ENCODE data around the gene SCAF1.
A peak's percentile ranks its signal among the peaks of the same experiment; 100 is the strongest.

Gene SCAF1

DNA sequence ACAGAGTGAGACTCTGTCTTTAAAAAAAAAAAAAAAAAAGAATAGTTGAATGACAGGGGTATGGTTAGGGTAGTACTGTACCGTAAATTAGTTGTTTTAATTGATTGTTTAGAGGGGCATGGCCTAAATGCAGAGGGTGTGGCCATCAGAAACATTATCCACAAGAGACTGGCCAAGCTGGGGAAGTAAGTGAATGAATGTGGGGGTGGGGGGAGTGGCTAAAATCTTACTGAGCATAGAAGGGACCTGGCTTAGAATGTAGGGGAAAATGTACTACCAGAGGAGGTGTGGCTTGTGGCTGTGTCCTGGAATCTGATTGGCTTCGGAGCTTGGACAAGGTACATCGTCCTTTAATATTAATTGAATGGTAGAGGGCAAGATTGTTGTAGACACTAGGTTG, 27.5 kb downstream of the SCAF1 start:
- no peak for DNase-seq

DNA sequence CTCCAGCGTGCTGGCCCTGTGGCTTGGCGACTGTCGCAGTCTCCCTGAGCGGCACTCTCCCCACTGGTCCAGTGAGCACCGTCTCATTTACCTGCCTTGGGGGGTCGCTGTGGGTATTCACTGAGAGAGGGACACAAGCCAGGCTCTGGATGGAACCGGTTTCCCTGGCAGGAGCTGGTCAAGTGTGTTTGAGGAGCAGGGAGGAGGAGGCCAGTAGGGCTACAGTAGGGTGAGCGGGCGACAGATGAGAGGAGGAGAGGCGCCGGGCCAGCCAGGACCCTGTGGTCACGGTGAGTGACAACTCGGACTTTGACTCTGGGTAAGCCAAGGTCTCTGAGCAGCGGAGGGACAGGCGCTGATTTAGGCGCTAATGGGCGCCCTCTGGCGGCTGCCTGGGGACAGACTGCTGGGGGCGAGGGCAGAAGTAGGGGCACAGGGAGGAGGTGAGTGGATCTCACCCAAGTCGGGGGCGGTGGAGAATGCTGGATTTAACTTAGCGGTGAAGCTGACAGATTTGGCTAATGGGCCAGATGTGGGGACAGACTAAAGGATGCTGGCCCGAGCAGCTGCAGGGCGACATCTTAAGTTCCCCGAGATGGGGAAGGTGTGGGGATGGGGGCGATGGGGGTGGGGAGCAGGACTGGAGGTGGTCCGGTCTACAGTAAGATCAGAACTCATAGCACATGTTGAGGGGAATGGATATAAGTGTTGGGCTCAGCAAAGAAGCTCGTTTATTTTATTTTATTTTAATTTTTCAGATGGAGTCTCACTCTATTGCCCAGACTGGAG, 30.3 kb downstream of the SCAF1 start:
- peak; percentile 66 for DNase-seq

DNA sequence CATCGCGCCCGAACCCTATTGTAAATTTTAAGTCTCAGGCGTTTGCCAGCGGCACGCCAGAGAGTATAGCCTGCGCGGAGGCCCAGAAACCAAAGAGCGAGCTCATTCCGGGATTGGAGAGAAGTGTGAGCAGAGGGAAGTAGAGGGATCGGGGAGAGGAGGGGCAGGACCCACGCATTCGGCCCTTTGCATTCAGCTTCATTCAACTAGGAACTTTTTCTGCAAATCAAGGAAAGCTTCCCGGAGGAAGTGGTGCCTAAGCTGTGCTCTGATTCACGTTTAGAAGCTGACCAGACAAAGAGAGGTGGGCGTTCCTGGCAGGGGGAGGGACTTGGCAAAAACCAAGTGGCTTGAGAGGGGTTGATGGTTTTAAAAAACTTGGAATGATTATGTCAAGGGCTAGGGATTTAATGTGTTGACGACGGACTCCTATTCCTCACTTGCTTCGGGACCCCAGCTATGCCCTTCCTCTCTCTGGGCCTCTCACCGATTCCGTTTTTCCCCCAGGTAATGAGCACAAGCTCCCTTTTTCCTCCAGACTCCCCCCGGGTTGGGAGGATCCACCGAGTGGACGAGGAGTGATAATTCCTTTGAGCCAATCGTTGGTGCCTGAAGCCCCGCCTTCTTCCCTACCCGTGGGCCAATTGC, 34.3 kb downstream of the SCAF1 start:
- DNase-seq, result peak; percentile 92

GRCh38 chr19:49676784-49677230, 34.8 kb downstream of the SCAF1 start:
- peak; percentile 100 for DNase-seq

DNA sequence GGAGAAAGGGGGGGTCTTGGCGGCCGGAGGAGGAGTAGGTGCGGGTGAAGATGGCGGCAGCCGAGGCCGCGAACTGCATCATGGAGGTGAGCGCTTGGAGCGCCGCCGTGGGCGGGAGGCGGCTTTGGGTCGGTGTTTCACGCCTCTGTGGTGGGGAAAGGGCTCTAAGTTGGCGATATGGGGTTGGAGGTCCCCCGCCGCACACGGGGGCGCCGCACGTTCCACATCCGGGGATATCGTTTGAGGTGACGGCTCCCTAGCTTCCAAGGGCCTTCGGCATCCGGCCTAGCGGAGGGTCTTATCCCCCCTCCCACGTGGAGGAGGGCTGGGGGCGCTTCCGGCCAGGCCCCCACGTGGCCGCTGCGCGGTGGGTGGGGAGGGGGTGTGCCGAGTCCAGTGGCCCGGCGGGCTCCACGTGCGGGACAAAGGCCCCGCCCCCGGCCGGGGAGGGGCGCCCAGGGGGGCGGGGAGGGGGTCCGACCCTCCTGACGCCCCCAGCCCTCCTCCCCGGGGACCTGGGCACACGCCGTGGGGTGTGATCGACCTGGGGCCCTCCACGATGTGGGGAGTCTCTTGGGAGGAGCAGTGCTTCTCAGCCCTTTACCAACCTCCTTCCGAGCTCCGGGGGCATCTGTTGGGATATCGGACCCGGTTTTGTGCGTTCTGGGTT, 35.4 kb downstream of the SCAF1 start, which contains the start of gene PRMT1:
Gene PRMT1 (plus strand): TSS at position 41 of the 670 bp plus-strand sequence. CDS start 10 bp downstream, at position 51.
- DNase-seq, result no peak

- DNase-seq, result peak; percentile 52
These were observed 36.1 kb downstream of the SCAF1 start for GRCh38 chr19:49677901-49678674.

DNA sequence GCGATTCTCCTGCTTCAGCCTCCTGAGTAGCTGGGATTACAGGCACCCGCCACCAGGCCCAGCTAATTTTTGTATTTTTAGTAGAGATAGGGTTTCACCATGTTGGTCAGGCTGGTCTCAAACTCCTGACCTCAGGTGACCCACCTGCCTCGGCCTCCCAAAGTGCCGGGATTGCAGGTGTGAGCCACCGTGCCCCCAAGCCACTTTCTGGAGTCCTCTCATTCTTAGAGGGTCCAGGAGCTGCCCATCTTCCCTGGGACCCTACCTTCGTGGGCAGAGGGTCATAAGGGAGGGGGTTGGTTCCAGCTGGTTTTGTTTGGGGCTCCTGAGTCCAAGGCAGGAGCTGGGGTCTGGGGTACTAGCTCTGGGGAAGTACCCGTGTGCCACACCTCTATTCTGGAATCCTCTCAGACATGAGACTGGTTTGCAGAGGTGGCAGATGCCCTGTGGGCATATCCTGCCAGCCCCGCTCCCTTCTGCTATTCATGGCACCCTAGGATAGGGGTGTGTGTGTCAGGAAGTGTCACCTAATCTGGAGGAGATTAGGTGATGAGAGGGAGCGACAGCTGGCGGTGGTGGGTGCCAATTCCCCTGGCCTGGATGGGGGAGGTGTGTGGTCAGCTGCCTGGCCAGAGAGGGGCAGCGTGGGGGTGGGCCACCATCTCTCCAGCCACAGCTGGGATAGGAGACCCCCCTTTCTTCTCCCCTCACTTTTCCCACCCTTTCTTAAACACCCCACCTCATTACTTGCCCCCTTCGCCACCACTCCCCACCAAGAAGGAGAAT, 37.2 kb downstream of the SCAF1 start:
- no peak for DNase-seq

DNA sequence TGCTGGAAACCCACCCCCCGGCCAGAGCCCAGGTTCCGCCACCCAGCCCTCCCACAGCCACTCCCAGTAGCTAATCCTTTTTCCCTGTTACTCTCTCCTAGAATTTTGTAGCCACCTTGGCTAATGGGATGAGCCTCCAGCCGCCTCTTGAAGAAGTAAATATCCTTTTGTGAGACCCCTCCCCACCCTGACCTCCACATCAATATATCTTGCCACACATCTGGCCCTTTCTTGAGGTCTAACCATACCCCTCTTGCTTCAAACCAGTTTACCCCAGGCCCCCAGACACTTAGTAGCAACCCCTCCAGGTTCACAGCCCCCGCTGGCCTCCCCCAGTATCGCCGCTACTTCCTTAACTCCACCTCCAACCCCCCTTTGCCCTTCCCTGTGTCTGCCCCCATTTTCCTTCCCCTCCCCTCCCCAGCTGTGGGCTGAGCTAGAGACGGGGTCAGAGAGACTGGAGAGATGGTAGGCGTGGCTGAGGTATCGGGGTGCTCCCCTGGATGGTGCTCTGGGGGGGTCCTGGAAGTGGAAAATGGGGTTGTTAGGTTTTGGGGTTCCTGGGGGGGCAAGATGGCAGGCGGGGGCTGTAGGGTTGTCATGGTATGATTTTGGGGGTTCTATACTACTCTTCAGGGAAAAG, 37.9 kb downstream of the SCAF1 start:
- DNase-seq, result no peak

GRCh38 chr19:49680421-49681351, 38.7 kb downstream of the SCAF1 start:
- DNase-seq, result peak; percentile 88

DNA sequence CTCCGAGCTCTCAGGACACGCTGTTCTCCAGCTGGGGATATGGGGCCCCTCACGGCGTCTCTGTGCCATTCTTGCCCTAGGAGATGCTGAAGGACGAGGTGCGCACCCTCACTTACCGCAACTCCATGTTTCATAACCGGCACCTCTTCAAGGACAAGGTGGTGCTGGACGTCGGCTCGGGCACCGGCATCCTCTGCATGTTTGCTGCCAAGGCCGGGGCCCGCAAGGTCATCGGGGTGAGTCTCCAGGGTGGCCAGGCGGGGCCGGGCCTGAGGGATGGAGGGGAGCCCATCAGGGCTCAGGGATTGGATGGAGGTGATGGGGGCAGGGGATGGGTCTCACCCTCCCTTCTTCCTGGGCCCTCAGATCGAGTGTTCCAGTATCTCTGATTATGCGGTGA, 39.8 kb downstream of the SCAF1 start:
- no peak for DNase-seq

DNA sequence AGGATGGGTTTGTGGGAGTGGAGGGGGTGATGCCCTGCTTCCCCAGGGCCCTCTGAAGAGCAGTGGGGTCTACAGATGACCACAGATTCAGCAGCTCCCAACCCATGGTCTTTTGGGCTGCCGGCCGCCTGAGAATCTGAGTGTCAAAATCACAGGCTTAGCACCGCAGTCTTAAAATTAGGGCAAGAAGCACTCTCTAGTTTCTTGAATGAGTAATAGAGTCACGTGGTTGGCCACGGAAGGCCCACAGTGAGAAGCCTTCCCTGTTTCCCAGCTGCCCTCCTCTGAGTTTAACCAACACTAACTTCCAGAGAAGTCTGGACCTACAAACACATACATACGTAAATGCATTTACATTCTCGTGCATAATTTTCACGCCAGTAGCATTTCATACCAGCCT, 40.3 kb downstream of the SCAF1 start:
- DNase-seq, result no peak

DNA sequence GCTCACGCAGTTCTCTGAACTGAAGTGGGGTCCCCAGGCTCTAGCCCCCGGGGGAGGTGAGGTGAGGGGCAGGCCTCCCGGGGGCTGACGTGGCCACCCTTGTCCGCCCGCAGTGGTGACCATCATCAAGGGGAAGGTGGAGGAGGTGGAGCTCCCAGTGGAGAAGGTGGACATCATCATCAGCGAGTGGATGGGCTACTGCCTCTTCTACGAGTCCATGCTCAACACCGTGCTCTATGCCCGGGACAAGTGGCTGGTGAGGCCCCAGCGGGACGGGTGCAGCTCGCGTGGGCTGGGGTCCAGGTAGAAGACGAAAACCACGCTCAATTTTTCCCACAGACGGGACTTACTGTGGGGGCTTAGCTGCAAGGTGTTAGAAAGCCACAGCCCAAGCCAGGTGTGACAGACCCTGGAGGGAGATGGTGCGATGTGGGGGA, 41.8 kb downstream of the SCAF1 start:
- DNase-seq, result no peak

DNA sequence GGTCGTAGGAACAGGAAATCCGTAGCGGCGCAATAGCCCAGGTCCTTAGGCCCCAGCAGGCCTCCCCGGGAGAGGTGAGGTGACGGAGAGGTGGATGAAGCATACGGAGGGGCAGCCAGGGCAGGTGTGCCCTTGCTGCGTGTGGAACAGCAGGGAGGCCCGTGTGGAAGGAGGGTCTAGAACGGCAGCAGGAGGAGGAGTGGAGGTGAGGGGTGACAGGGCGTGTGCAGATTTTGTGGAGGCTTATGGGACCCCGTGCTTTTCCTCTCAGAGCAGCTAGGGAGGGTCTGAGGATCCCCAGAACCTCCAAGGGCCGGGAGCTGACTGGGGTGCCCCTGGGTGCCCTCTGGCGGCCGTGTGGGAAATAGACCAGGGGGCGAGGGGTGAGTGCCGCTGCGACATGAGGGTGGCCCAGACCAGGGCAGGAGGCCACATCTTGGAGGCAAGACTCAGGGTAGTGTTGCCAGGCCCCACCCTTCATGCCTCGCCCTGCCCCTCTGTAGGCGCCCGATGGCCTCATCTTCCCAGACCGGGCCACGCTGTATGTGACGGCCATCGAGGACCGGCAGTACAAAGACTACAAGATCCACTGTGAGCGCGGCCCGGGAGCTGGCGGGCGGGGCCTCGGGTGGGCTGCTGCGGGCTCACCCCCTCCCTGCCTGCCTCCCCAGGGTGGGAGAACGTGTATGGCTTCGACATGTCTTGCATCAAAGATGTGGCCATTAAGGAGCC, 42.4 kb downstream of the SCAF1 start:
- DNase-seq, result no peak

GRCh38 chr19:49684983-49685553, 43.1 kb downstream of the SCAF1 start:
- DNase-seq, result no peak

- DNase-seq, result no peak
These were observed 43.9 kb downstream of the SCAF1 start for GRCh38 chr19:49685845-49686332.

DNA sequence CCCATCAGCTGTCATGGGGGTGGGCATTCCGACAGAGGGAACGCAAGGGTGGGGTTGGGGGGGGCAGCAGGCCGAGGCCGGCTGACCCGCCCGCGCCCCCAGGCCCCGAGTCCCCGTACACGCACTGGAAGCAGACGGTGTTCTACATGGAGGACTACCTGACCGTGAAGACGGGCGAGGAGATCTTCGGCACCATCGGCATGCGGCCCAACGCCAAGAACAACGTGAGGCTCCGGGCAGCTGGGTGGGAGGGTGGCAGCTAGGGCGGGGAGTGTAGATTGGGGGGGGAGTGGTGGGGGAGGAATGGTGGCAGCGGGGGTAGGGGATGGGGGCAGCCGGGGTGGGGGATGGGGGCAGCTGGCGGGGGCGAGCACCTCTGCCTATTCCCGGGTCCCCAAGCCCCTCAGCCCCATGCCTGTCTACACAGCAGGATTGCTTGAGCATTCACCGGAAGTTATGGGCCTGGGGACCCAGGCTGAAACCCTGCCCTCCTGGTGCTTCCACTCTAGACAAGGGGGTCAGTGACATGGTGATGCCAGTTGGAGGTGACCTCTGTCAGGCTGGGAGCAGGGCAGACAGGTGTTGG, 44.6 kb downstream of the SCAF1 start:
- DNase-seq, result no peak

GRCh38 chr19:49687150-49687549, 45.1 kb downstream of the SCAF1 start:
- DNase-seq, result no peak

- DNase-seq, result peak; percentile 19
These were observed 45.7 kb downstream of the SCAF1 start for GRCh38 chr19:49687566-49688316.
